H1 (cell line): ENCODE data around the gene CNN3. TPM values are rescaled to one million over a fixed set of nuclear protein-coding genes. Genes with fewer than 3 reads are reported as not detected.

Experiments
- ASH2L ChIP-seq: fragments of 200-600, 300-600 bp; sonication (generic); IDR thresholded peaks from one replicate; pipeline ENCODE4 v1.7.1; 2017; ENCODE audit warnings: low read length
- BACH1 ChIP-seq: IDR thresholded peaks from 2 replicates; pipeline ENCODE4 v1.6.1; 2012; ENCODE audit warnings: low read length, improper control_type of control experiment
- BRCA1 ChIP-seq: IDR thresholded peaks from 2 replicates; pipeline ENCODE4 v1.6.1; 2012; ENCODE audit warnings: low read depth, low read length, improper control_type of control experiment
- CREB1 ChIP-seq: IDR thresholded peaks from 2 replicates; pipeline ENCODE4 v1.6.1; 2012; ENCODE audit warnings: inconsistent platforms
- CTCF ChIP-seq, 3 experiments: IDR thresholded peaks; 1 replicate in 2 of 3; 2 replicates in 1 of 3; pipeline versions ENCODE4 v1.5.1 to v1.6.1; 2011; ENCODE audit warnings: low read length in 3 of 3, mild to moderate bottlenecking in 3 of 3, inconsistent platforms in 2 of 3, low read depth in 1 of 3, moderate library complexity in 1 of 3; ENCODE audit not compliant: insufficient read depth in 1 of 3; ENCODE audit errors: control extremely low read depth in 1 of 3
- JUN ChIP-seq: IDR thresholded peaks from 2 replicates; pipeline ENCODE4 v1.6.1; 2011; ENCODE audit warnings: low read depth, mild to moderate bottlenecking, improper control_type of control experiment, low read length
- SUZ12 ChIP-seq: fragments of 200-600 bp; sonication (generic); IDR thresholded peaks from 2 replicates; pipeline ENCODE4 v1.6.1; 2012; ENCODE audit warnings: mild to moderate bottlenecking, inconsistent platforms, low read length, moderate library complexity, mixed read lengths
- TBP ChIP-seq: IDR thresholded peaks from 2 replicates; pipeline ENCODE4 v1.6.1; 2011; ENCODE audit warnings: low read depth, low read length, improper control_type of control experiment
- USF2 ChIP-seq: IDR thresholded peaks from 2 replicates; pipeline ENCODE4 v1.6.1; 2011; ENCODE audit warnings: low read length, improper control_type of control experiment
- polyA plus RNA-seq, 7 experiments: library from polyadenylated mRNA; depleted of rRNA in 3 of 7; stranded (reverse) in 5 of 7; unstranded in 2 of 7; fragments of >200 nt in 5 of 7; fragments of 200-250 nt in 2 of 7; gene quantifications; 1 replicate in 5 of 7; 2 replicates in 1 of 7; 4 replicates in 1 of 7; pipeline versions ENCODE4 v1.2.1 to v1.2.3, GENCODE V29; 2011 to 2013; ENCODE audit warnings: missing spikeins in 2 of 7, mixed read lengths in 2 of 7
- total RNA-seq: library from RNA; stranded (reverse); fragmentation: NEBNext Ultra II Directional; extraction: Animal tissue kit (Norgen Biotek cat#: 25700); gene quantifications from 2 replicates; pipeline ENCODE4 v1.2.1, GENCODE V29; 2021

Gene CNN3
- total and polyA plus RNA-seq, 2 of the 8 experiments (the other 6 are each of a cell fraction or from before 2014, with no cell fraction given), result 134 to 266 TPM

- TF ChIP-seq ASH2L (peak; percentile 32), SUZ12 (no peak), CTCF (IDR thresholded peaks at IDR 0.05; ENCODE audit: control extremely low read depth in 1 of 3, insufficient read depth in 1 of 3, low read depth in 1 of 3, low read length in 3 of 3) (no peak), BACH1 (no peak), TBP (no peak), BRCA1 (no peak), USF2 (no peak), JUN (no peak), CREB1 (no peak)
Measured at GRCh38 chr1:94884106-94884505, 42.8 kb downstream of the CNN3 start (continued).
